ENCODE results near the gene ARMC7. TPM values are rescaled to one million over a fixed set of nuclear protein-coding genes. Genes with fewer than 3 reads are reported as not detected.

ARMC7 gene
- polyA plus RNA-seq, 1 donor from 2014 or later = 3.7 TPM

DNA sequence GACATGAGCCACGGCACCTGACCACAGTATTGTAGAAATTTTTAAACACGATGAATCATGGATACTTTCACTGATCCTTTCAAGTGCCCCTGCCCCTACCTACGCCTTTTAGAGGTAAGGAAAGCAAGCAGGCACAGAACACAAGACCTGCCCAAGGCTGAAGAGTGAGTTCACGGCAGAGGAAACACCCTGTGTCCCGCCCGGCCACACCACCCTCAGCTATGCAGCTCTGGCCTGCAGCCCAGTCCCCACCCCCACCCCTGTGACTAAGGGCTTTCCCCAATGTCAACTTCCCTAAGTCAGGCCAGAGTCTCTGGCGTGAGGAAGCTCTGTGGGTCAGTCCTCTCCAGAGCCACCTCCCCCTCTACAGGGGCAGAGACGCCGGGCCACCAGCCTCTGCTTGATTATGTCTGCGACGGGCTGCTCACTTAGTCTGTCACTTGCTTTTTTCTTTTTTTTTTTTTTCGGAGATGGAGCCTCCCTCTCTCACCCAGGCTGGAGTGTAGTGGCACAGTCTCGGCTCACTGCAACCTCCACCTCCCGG is 13.6 kb upstream of the ARMC7 start:
- no peaks in the 10 kb centered on the region for H3K36me3 ChIP-seq (ENCODE audit: insufficient read depth, low read length)
- H3K27me3 ChIP-seq (ENCODE audit: insufficient read depth, low read depth, low read length) = no peaks in the 10 kb centered on the region
- H3K9me3 ChIP-seq (ENCODE audit: low read length) = no peaks in the 10 kb centered on the region
- no peaks in the 10 kb centered on the region for H4K20me1 ChIP-seq (ENCODE audit: insufficient read depth)
- no peak overlapping the region for H3K4me3 ChIP-seq (ENCODE audit: low read length)
- no peak overlapping the region for H3K4me2 ChIP-seq (ENCODE audit: low read length)
- no peaks in the 10 kb centered on the region for H3K79me2 ChIP-seq (replicated peaks; ENCODE audit: insufficient read depth, low read length)
- no peak overlapping the region for H2AFZ ChIP-seq (ENCODE audit: low read depth, low read length)
- H3K9ac ChIP-seq (ENCODE audit: low read length) = no peak overlapping the region
- H3F3A ChIP-seq (ENCODE audit: insufficient read depth, low read length, poor library complexity, severe bottlenecking) = no peaks in the 10 kb centered on the region
- no peak overlapping the region for H3K27ac ChIP-seq (ENCODE audit: low read length)
- no peaks in the 10 kb centered on the region for H3K9me2 ChIP-seq (ENCODE audit: insufficient read depth, low read length)
- TF ChIP-seq REST (IDR thresholded peaks at IDR 0.05; ENCODE audit: borderline replicate concordance) (no peak), POLR2AphosphoS5 (IDR thresholded peaks at IDR 0.05) (no peak), TAF1 (IDR thresholded peaks at IDR 0.05; ENCODE audit: low read depth) (no peak), EZH2 (IDR thresholded peaks at IDR 0.05; ENCODE audit: borderline replicate concordance, insufficient read depth, low read length, poor library complexity, severe bottlenecking) (no peak)

GRCh38 chr17:75097865-75098264 is 11.9 kb upstream of the ARMC7 start:
- Histone ChIP-seq H3K9me3 (ENCODE audit: low read length) (no peaks in the 10 kb centered on the region), H3F3A (ENCODE audit: insufficient read depth, low read length, poor library complexity, severe bottlenecking) (no peaks in the 10 kb centered on the region), H3K79me2 (replicated peaks; ENCODE audit: insufficient read depth, low read length) (no peaks in the 10 kb centered on the region), H3K9me2 (ENCODE audit: insufficient read depth, low read length) (no peaks in the 10 kb centered on the region), H3K9ac (ENCODE audit: low read length) (no peak overlapping the region), H4K20me1 (ENCODE audit: insufficient read depth) (no peaks in the 10 kb centered on the region), H3K36me3 (ENCODE audit: insufficient read depth, low read length) (no peaks in the 10 kb centered on the region), H3K27ac (ENCODE audit: low read length) (no peak overlapping the region), H3K4me3 (ENCODE audit: low read length) (no peak overlapping the region), H3K4me2 (ENCODE audit: low read length) (no peak overlapping the region), H3K27me3 (ENCODE audit: insufficient read depth, low read depth, low read length) (no peaks in the 10 kb centered on the region), H2AFZ (ENCODE audit: low read depth, low read length) (no peak overlapping the region)
- no peak for TF ChIP-seq REST (IDR thresholded peaks at IDR 0.05; ENCODE audit: borderline replicate concordance)
- no peak for TF ChIP-seq TAF1 (IDR thresholded peaks at IDR 0.05; ENCODE audit: low read depth)
- no peak for TF ChIP-seq EZH2 (IDR thresholded peaks at IDR 0.05; ENCODE audit: borderline replicate concordance, insufficient read depth, low read length, poor library complexity, severe bottlenecking)
- TF ChIP-seq EP300 (conservative IDR thresholded peaks at IDR 0.05; ENCODE audit: poor library complexity, severe bottlenecking) = no peak
- no peak for TF ChIP-seq RAD21 (conservative IDR thresholded peaks at IDR 0.05)
- TF ChIP-seq MXI1 (conservative IDR thresholded peaks at IDR 0.05; ENCODE audit: poor library complexity, severe bottlenecking) = no peak
- no peak for TF ChIP-seq SMC3 (conservative IDR thresholded peaks at IDR 0.05; ENCODE audit: poor library complexity)
- TF ChIP-seq POLR2AphosphoS5 (IDR thresholded peaks at IDR 0.05) = no peak
- TF ChIP-seq, protein P1, sequence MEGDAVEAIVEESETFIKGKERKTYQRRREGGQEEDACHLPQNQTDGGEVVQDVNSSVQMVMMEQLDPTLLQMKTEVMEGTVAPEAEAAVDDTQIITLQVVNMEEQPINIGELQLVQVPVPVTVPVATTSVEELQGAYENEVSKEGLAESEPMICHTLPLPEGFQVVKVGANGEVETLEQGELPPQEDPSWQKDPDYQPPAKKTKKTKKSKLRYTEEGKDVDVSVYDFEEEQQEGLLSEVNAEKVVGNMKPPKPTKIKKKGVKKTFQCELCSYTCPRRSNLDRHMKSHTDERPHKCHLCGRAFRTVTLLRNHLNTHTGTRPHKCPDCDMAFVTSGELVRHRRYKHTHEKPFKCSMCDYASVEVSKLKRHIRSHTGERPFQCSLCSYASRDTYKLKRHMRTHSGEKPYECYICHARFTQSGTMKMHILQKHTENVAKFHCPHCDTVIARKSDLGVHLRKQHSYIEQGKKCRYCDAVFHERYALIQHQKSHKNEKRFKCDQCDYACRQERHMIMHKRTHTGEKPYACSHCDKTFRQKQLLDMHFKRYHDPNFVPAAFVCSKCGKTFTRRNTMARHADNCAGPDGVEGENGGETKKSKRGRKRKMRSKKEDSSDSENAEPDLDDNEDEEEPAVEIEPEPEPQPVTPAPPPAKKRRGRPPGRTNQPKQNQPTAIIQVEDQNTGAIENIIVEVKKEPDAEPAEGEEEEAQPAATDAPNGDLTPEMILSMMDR (IDR thresholded peaks at IDR 0.05; ENCODE audit: poor library complexity, severe bottlenecking) = no peak

Data from neural cell (in vitro differentiated cells).